GM10266 (cell line): ENCODE measurements around the gene DNAJB8.

Source experiments
- DNase-seq: peaks from one replicate; pipeline ENCODE4 v3.0.0; 2012; ENCODE audit errors: extremely low spot score
- TF ChIP-seq, protein P1 (sequence below): IDR thresholded peaks from 2 replicates; pipeline ENCODE4 v1.5.1; 2012; ENCODE audit warnings: mild to moderate bottlenecking, low read depth; ENCODE audit not compliant: control insufficient read depth, insufficient read depth; ENCODE audit errors: missing control alignments

The DNAJB8 gene

DNA sequence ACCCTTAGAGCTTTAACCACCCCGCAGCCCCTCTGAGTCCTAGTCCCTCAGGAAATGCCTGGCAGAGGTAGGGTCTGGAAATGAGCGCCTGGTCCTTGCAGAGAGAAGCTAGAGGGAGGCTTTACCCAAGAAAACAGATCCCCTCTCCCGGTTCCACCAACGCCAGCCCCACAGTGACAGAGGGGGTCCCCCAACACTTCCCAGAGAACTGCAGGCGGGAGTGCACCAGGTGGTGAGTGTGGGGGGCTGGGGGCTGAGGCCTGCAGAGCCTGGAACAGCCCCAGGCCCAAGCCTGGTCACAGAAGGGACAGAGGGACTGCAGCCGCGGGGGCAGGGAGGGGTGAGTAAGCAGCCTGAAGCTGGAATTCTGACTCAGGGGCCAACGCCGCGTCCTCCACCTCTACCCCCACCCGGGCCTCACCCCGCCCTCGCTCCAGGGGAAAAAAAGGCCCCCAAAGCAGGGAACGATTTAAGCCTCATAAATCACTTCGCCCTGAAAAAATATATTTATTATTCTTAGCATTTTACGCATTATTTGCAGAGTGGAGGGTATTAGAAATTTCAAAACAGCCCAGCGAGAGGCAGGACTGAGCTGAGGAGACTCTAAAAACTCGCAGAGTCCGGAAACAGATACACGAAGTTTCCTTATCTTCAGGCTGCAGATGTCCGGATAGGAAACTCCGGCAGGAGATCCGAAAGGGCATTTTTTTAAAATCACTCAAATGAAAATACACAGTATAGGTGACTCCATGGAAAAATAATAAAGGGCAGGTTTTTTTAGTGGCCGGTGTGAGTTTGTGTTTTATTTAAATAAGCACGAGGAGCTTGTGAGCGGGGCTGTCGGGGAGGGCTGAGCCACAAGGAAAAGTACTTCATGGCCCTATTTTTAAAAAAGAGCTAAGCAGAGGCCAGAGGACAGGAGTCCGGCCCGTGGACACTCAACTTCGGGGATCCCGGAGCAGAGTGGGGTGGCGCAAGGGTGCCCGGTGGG lies 16.3 kb upstream of the DNAJB8 start:
- TF ChIP-seq, protein P1, sequence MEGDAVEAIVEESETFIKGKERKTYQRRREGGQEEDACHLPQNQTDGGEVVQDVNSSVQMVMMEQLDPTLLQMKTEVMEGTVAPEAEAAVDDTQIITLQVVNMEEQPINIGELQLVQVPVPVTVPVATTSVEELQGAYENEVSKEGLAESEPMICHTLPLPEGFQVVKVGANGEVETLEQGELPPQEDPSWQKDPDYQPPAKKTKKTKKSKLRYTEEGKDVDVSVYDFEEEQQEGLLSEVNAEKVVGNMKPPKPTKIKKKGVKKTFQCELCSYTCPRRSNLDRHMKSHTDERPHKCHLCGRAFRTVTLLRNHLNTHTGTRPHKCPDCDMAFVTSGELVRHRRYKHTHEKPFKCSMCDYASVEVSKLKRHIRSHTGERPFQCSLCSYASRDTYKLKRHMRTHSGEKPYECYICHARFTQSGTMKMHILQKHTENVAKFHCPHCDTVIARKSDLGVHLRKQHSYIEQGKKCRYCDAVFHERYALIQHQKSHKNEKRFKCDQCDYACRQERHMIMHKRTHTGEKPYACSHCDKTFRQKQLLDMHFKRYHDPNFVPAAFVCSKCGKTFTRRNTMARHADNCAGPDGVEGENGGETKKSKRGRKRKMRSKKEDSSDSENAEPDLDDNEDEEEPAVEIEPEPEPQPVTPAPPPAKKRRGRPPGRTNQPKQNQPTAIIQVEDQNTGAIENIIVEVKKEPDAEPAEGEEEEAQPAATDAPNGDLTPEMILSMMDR: no peak
- DNase-seq: no peak

DNA sequence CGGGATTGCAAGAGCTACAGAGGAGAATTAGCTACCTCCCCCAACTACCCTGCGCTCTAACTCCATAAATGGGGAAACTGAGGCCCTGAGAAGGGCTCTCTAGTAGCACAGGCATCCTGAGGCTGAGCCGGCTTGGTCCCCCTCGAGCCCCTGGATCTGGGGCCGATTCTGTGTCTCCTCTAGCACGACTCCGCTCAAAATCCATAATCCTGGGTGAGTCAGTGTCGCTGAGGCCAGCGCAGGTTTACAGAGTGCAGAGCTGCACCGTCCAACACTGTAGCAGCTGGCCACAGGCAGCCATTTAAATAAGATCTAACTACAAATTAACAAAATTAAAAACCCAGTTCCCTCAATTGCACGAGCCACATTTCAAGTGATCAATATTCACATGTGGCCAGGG lies 15.5 kb upstream of the DNAJB8 start:
- TF ChIP-seq, protein P1: no peak
- no peak for DNase-seq

DNA sequence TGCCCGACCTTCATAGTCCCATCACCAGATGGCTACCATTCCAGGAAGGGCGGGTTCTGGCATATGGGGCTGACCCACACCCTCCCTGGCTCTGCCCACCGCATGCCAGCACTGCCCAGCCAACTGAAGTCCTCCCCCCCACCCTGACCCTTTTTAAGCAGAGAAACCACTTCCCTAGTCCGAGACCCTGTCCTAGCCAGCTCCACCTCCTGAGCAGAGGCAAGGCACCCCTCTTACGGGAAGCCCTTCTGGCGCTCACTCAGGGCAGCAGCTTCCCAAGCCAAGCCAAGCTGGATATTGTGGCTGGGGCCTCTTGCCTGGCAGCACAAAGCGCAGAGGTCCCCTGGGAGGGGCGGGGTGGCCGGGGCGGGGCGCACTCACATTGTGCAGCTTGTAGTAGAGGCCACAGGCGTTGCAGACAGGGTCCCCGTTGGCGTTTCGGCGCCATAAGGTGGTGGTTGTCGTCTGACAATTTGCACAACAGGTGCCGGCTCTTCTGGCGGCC lies 14.8 kb upstream of the DNAJB8 start:
- TF ChIP-seq, protein P1: no peak
- DNase-seq: no peak

- TF ChIP-seq, protein P1: no peak
- no peak for DNase-seq
Observed at GRCh38 chr3:128480717-128481437, 14.2 kb upstream of the DNAJB8 start.

GRCh38 chr3:128480278-128480677 lies 13.6 kb upstream of the DNAJB8 start:
- no peak for DNase-seq
- TF ChIP-seq, protein P1: no peak

DNA sequence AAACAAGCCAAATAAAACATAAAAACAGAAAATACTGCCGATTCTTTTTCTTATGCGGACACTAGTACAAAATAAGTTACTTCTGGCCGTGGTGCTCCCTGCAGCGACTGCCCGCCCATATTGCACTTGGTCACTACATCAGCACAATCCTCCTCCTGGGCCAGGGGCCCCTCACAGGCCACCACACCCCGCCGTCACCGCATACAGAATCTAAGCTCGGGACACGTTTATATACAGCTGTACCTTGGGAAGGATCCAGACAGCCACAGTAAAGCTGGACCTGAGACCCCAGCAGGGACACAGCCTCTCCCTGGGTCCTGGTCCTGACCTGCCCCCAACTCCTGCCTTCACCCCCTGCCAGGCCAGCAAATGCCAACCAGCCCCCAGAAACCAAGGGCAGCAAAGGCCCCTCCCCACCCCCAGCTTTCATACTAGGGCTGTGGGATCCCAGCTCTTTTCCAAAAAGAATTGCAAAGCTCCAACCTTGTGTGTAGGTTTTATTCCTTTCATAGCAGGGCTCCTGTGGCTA lies 12.9 kb upstream of the DNAJB8 start:
- TF ChIP-seq, protein P1: no peak
- DNase-seq: no peak
